Endothelial cell of umbilical vein (primary cell): Measurements from ENCODE around the gene CCDC74A. TPM values are rescaled to one million over a fixed set of nuclear protein-coding genes. Genes with fewer than 3 reads are reported as not detected.
"Not testable (repeated sequence)": the region's sequence is repeated elsewhere in the genome, so short reads cannot be mapped to it uniquely, and the experiment has no call there.

Experiments used
- BruUV-seq: library from RNA; stranded (reverse); fragments of 400-500 nt; replicated peaks from 2 replicates; lab custom pipeline; 2021; lab: Mats Ljungman, UMichigan
- CTCF ChIA-PET: fragments of 300-600, 350-600 bp; sonication (Branson Sonifier 250); formaldehyde crosslinking; loops from one replicate; lab custom pipeline; 2021; ENCODE audit warnings: antibody characterized with exemption, inconsistent platforms; lab: Charles Lee
- POLR2A ChIA-PET: fragments of 300-600, 350-600 bp; sonication (Branson Sonifier 250); formaldehyde crosslinking; loops from one replicate; lab custom pipeline; 2021; ENCODE audit warnings: antibody characterized with exemption, inconsistent platforms; lab: Charles Lee
- DNase-seq: peaks from one replicate; pipeline ENCODE4 v3.0.0-alpha.2; 2011; ENCODE audit warnings: low read depth, low spot score
- FAIRE-seq: peaks from 2 replicates; lab custom pipeline; 2011; peaks lifted over from hg19 to GRCh38; lab: Jason Lieb, UNC
- H2AFZ ChIP-seq: 2 replicates; pipeline ENCODE4 v1.6.0; 2012; ENCODE audit warnings: low read depth, low read length, control low read depth, inconsistent platforms
- H3K27ac ChIP-seq: 2 replicates; pipeline ENCODE4 v1.5.1; 2011; ENCODE audit warnings: low read depth, mild to moderate bottlenecking, control low read depth, low read length, moderate library complexity; ENCODE audit not compliant: insufficient read depth
- H3K27me3 ChIP-seq, 2 experiments: 2 replicates each; pipeline versions ENCODE4 v1.6.0 to v1.6.1; 2011; ENCODE audit warnings: low read length in 2 of 2, mixed read lengths in 1 of 2; ENCODE audit not compliant: control insufficient read depth in 2 of 2, insufficient read depth in 2 of 2
- H3K36me3 ChIP-seq, 2 experiments: 2 replicates in 1 of 2; 3 replicates in 1 of 2; pipeline ENCODE4 v1.5.1; 2011; ENCODE audit warnings: low read length in 2 of 2, mild to moderate bottlenecking in 1 of 2, moderate library complexity in 1 of 2; ENCODE audit not compliant: control insufficient read depth in 2 of 2, insufficient read depth in 2 of 2; ENCODE audit errors: extremely low read depth in 1 of 2
- H3K4me1 ChIP-seq: 3 replicates; pipeline ENCODE4 v1.5.1; 2011; ENCODE audit warnings: mild to moderate bottlenecking, low read length; ENCODE audit not compliant: control insufficient read depth, insufficient read depth; ENCODE audit errors: extremely low read depth
- H3K4me2 ChIP-seq: 2 replicates; pipeline ENCODE4 v1.6.1; 2011; ENCODE audit warnings: low read length, control low read depth, mixed read lengths; ENCODE audit not compliant: insufficient read depth
- H3K4me3 ChIP-seq, 3 experiments: fragments of 200-600 bp in 1 of 3; sonication (generic), shearing (Covaris generic) in 1 of 3; replicated peaks in 1 of 3; 2 replicates each; pipeline ENCODE4 v1.5.1; 2011 to 2016; ENCODE audit warnings: control low read depth in 3 of 3, low read length in 3 of 3, mild to moderate bottlenecking in 2 of 3, inconsistent platforms in 1 of 3, low read depth in 1 of 3, moderate library complexity in 1 of 3; ENCODE audit not compliant: insufficient read depth in 1 of 3
- H3K79me2 ChIP-seq: 2 replicates; pipeline ENCODE4 v1.6.0; 2012; ENCODE audit warnings: low read length, inconsistent platforms; ENCODE audit not compliant: control insufficient read depth, insufficient read depth
- H3K9ac ChIP-seq: replicated peaks from 2 replicates; pipeline ENCODE3; 2011; ENCODE audit warnings: low read length, control low read depth; ENCODE audit not compliant: insufficient read depth; ENCODE audit errors: extremely low read depth
- H3K9me1 ChIP-seq: replicated peaks from 3 replicates; pipeline ENCODE4 v1.6.0; 2011; ENCODE audit warnings: mild to moderate bottlenecking, low read length; ENCODE audit not compliant: control insufficient read depth, insufficient read depth; ENCODE audit errors: extremely low read depth
- H3K9me3 ChIP-seq: replicated peaks from 2 replicates; pipeline ENCODE4 v1.5.1; 2012; ENCODE audit warnings: low read length, inconsistent platforms; ENCODE audit not compliant: control insufficient read depth, insufficient read depth
- H4K20me1 ChIP-seq: replicated peaks from 2 replicates; pipeline ENCODE3; 2011; ENCODE audit warnings: mild to moderate bottlenecking, low read length; ENCODE audit not compliant: control insufficient read depth, insufficient read depth; ENCODE audit errors: extremely low read depth
- EZH2 ChIP-seq: IDR thresholded peaks from 2 replicates; pipeline ENCODE4 v1.6.1; 2012; ENCODE audit warnings: borderline replicate concordance, low read depth, mild to moderate bottlenecking, moderate library complexity, low read length, inconsistent platforms; ENCODE audit not compliant: severe bottlenecking
- FOS ChIP-seq: IDR thresholded peaks from 2 replicates; pipeline ENCODE4 v1.6.1; 2011; ENCODE audit warnings: mild to moderate bottlenecking, low read length, moderate library complexity, borderline replicate concordance; ENCODE audit not compliant: insufficient read depth
- GATA2 ChIP-seq: IDR thresholded peaks from 2 replicates; pipeline ENCODE4 v1.7.0; 2011; ENCODE audit warnings: low read depth, mild to moderate bottlenecking, moderate library complexity, mixed read lengths, low read length; ENCODE audit not compliant: insufficient read length, insufficient read depth
- JUN ChIP-seq: IDR thresholded peaks from 2 replicates; pipeline ENCODE4 v1.6.1; 2011; ENCODE audit warnings: borderline replicate concordance, low read depth; ENCODE audit not compliant: insufficient read length, insufficient read depth
- MYC ChIP-seq: IDR thresholded peaks from one replicate; pipeline ENCODE4 v1.6.1; 2011; ENCODE audit warnings: mild to moderate bottlenecking, low read depth, low read length
- POLR2A ChIP-seq: IDR thresholded peaks from 2 replicates; pipeline ENCODE4 v1.6.1; 2012; ENCODE audit warnings: low read depth, mild to moderate bottlenecking, control low read depth, low read length
- POLR2AphosphoS5 ChIP-seq: IDR thresholded peaks from 2 replicates; pipeline ENCODE4 v1.6.1; 2012; ENCODE audit warnings: low read depth, mild to moderate bottlenecking, control low read depth, low read length, moderate library complexity; ENCODE audit not compliant: insufficient read depth
- dilution Hi-C: fragments of 300-500 bp; cut with MboI; formaldehyde crosslinking; loops from one replicate; pipeline ENCODE4 v1.15.0; 2019; ENCODE audit warnings: low sequenced_read_pairs; ENCODE audit not compliant: extremely low pct_ligation_motif_present
- intact Hi-C: fragments of 100-400 bp; cut with micrococcal nuclease; formaldehyde crosslinking; loops from one replicate; pipeline ENCODE4 v1.10.0; 2022
- polyA plus RNA-seq, 4 experiments: library from polyadenylated mRNA; depleted of rRNA in 3 of 4; stranded (reverse) in 3 of 4; unstranded in 1 of 4; fragments of >200 nt; gene quantifications; 2 replicates each; pipeline versions ENCODE4 v1.2.1 to v1.2.3, GENCODE V29; 2011 to 2012; ENCODE audit warnings: missing spikeins in 1 of 4
- total RNA-seq: library from RNA; stranded (reverse); gene quantifications from 2 replicates; pipeline ENCODE4 v1.2.3, GENCODE V29; 2021
- TF ChIP-seq, protein P1 (sequence below), 2 donors: IDR thresholded peaks; 1 replicate in 1 of 2; 2 replicates in 1 of 2; pipeline ENCODE4 v1.5.1; 2011; ENCODE audit warnings: low read length in 2 of 2, mild to moderate bottlenecking in 2 of 2, moderate library complexity in 2 of 2, control low read depth in 1 of 2, inconsistent platforms in 1 of 2, low read depth in 1 of 2; ENCODE audit not compliant: insufficient read depth in 1 of 2; ENCODE audit errors: extremely low read depth in 1 of 2
- TF ChIP-seq, protein P2 (sequence below): IDR thresholded peaks from 2 replicates; pipeline ENCODE4 v1.6.1; 2011; ENCODE audit not compliant: insufficient read depth, insufficient read length

Gene CCDC74A
- total and polyA plus RNA-seq, 2 donors (not counting 3 experiments of a cell fraction or from before 2014, with no cell fraction given) = 7.0 to 11.7 TPM

DNA sequence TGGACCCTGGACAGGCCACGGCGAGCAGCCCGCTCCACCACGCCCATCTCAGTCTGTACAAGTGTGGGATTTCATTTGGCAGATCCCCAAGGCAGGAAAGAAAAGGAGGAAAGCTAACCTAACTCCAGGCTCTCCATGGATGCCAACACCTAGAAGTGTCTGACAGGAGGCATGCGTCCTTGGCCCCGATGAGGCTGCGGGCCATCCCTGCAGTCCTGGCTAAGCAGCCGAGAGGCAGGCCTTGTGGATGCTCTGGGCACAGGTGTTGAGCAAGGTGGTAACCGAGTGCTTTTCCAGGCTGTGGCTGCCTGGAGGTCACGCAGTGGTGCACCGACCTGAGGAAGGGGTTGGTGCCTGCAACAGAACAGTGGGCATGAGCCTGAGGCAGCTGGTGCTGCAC is 7.3 kb downstream of the CCDC74A start:
- H3K27me3 ChIP-seq, CTCF ChIA-PET, POLR2A ChIA-PET, intact Hi-C loops, H2AFZ ChIP-seq, dilution Hi-C loops, H3K27ac ChIP-seq, BruUV-seq, H3K79me2 ChIP-seq, FAIRE-seq, H4K20me1 ChIP-seq, H3K4me1 ChIP-seq, H3K36me3 ChIP-seq, H3K4me2 ChIP-seq, H3K4me3 ChIP-seq, H3K9me1 ChIP-seq, H3K9ac ChIP-seq, DNase-seq, H3K9me3 ChIP-seq: not testable (repeated sequence)

DNA sequence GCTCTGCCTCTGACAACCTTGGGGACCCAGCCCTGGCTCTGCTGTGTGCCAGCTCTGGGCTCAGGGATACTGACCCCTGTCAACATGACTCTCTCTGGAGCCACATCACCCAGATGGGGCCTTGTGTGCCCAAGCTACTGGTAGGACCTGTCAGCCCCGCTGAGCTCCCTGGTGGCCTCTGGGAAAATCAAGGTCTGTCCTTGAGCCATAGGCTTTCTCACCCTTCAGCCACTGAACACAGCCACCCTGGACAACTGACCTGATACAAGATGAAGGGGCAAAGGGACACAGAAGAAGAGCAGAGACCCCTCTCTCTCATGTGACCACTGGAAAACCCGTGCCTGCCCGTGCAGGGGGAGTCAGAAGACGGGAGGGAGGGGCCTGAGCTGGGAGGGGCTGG is 7.8 kb downstream of the CCDC74A start:
- no peak overlapping the region for H3K27ac ChIP-seq
- dilution Hi-C loops = no loop called here
- CTCF ChIA-PET = no interaction called here
- POLR2A ChIA-PET = no interaction called here
- FAIRE-seq = no peak
- H3K4me3 ChIP-seq = no peak overlapping the region
- H3K36me3 ChIP-seq = no peaks in the 10 kb centered on the region
- H3K4me1 ChIP-seq = no peaks in the 10 kb centered on the region
- intact Hi-C loops = no loop called here
- H3K9me1 ChIP-seq = no peaks in the 10 kb centered on the region
- no peak for DNase-seq
- no peak overlapping the region for H3K9ac ChIP-seq
- no peaks in the 10 kb centered on the region for H3K27me3 ChIP-seq
- no peak overlapping the region for H2AFZ ChIP-seq
- no peak for TF ChIP-seq FOS
- no peak for TF ChIP-seq POLR2AphosphoS5
- TF ChIP-seq POLR2A = no peak
- no peak for TF ChIP-seq JUN
- no peak for TF ChIP-seq MYC
- no peak for TF ChIP-seq EZH2
- TF ChIP-seq, protein P1, sequence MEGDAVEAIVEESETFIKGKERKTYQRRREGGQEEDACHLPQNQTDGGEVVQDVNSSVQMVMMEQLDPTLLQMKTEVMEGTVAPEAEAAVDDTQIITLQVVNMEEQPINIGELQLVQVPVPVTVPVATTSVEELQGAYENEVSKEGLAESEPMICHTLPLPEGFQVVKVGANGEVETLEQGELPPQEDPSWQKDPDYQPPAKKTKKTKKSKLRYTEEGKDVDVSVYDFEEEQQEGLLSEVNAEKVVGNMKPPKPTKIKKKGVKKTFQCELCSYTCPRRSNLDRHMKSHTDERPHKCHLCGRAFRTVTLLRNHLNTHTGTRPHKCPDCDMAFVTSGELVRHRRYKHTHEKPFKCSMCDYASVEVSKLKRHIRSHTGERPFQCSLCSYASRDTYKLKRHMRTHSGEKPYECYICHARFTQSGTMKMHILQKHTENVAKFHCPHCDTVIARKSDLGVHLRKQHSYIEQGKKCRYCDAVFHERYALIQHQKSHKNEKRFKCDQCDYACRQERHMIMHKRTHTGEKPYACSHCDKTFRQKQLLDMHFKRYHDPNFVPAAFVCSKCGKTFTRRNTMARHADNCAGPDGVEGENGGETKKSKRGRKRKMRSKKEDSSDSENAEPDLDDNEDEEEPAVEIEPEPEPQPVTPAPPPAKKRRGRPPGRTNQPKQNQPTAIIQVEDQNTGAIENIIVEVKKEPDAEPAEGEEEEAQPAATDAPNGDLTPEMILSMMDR (IDR thresholded peaks at IDR 0.05; ENCODE audit: extremely low read depth in 1 of 2, insufficient read depth in 1 of 2, low read depth in 1 of 2, low read length in 2 of 2) = no peak
- no peak for TF ChIP-seq GATA2
- TF ChIP-seq, protein P2, sequence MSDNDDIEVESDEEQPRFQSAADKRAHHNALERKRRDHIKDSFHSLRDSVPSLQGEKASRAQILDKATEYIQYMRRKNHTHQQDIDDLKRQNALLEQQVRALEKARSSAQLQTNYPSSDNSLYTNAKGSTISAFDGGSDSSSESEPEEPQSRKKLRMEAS = no peak
- no peak overlapping the region for H3K4me2 ChIP-seq
- no peaks in the 10 kb centered on the region for H4K20me1 ChIP-seq
- H3K79me2 ChIP-seq = no peaks in the 10 kb centered on the region
- BruUV-seq = no TSS peak
- H3K9me3 ChIP-seq = no peaks in the 10 kb centered on the region
